SW480 (cell line): ENCODE results near the gene ARL8A.
"Not testable (repeated sequence)": the region's sequence is repeated elsewhere in the genome, so short reads cannot be mapped to it uniquely, and the experiment has no call there.

Experiments used
- DNase-seq: peaks from one replicate; pipeline ENCODE4 v3.0.0-alpha.2; 2016; ENCODE audit warnings: low spot score

ARL8A gene

DNA sequence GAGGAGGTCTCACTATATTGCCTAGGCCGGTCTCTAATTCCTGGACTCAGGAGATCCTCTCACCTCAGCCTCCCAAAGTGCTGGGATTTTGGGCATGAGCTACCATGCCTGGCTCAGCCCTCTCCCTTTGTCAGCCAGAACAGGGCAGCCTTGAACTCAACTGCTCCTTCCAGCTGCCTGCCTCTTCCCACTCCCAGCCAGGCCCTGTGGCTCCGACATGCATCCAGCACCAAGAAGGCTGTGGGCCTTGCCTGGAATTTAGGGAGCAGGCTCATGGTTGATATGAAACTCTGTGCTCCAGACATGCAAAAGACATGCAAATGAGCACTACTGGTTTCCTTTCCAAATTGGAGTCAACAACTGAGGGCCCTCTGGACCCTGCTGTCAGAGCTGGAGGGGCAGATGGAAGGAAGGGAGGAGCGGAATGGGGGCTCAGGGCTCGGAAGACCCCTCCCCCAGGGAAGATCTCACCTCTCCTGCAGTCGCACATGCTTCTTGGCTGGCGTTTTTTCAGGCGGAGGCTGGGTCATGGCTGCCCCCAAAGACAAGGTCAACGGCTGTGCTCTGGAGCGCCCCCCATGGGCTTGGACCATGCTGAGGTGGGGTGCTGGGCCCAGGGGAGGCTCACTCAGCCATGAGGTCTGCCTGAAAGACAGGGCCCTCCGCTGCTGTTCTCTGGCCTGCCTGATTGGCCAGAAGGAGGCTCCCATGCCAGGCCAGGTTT, 14.4 kb upstream of the ARL8A start:
- no peak for DNase-seq

- no peak for DNase-seq
Measured at GRCh38 chr1:202157945-202158344, 13.4 kb upstream of the ARL8A start.

DNA sequence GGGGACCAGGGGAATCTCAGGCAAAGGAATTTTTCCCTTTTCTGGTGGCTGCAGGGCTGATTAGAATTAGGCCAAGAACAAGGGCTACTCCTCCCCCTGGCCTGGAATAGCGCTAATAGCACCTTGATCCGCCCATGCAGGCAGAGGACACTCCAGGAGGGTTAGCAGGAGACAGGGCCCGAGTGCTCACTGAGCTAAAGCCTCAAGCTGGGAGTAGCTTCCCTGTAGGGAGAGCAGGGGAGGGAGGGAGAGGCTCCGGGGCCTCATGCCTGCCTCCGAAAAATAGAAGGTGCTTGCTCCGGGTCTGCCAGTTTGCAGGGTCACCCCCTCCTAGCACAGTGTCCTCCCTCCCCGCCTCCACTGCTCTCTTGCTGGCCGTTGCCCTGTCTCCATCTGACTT, 12.1 kb upstream of the ARL8A start:
- DNase-seq, result no peak

DNA sequence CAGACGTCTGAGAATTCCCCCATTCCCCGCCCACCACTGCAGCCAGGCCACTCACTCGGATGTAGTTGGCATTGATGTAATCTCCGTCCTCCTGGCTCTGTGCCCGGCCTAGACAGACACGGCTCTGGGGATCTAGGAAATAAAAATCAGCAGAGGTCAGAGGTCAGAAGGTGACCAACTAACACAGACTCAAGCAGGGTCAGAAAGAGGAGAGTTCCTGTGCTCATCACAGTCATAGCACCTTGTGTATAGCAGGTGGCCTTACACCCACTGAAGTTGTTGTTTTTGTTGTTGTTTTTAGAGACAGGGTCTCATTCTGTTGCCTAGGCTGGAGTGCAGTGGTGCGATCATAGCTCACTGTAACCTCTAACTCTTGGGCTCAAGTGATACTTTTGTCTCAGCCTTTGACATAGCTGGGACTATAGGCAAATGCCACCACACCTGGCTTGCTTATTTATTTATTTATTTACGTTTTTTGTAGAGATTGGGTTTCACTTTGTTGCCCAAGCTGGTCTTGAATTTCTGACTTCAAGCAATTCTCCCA, 11.0 kb upstream of the ARL8A start:
- DNase-seq, result peak; percentile 14

DNA sequence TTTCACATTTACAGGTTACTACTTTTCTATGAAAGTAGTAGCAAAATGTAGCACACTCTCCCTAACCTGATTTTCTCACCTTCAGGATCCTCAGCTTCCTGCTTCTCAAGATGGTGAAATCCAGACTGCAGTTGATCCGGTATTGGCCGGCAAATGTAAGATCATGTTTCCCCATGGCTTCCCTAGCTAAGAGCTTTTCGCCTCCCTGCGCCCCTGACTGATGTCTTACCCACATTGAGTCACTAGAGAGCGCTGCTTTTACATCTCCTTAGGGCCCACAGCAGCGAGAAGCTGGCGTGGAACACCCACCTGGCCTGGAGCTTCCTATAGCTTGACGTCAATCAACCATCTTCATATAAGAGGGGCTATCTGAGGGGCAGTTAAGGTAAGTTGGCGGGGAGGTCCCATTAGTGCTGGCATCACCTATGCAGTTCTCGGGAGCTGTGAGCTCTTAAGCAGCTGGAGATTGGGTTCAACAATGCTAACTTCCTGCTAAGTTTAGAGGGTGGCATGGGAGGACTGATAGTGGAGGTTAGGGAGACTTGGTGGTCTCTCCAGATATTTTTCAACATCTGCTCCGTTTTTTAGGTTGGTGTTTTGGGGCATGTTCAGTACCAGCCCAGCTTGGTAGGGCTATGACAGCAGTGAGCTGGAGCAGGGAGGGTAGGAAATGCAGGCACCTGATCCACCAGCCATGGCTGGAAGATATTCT, 10.4 kb upstream of the ARL8A start:
- DNase-seq, result peak; percentile 43

DNA sequence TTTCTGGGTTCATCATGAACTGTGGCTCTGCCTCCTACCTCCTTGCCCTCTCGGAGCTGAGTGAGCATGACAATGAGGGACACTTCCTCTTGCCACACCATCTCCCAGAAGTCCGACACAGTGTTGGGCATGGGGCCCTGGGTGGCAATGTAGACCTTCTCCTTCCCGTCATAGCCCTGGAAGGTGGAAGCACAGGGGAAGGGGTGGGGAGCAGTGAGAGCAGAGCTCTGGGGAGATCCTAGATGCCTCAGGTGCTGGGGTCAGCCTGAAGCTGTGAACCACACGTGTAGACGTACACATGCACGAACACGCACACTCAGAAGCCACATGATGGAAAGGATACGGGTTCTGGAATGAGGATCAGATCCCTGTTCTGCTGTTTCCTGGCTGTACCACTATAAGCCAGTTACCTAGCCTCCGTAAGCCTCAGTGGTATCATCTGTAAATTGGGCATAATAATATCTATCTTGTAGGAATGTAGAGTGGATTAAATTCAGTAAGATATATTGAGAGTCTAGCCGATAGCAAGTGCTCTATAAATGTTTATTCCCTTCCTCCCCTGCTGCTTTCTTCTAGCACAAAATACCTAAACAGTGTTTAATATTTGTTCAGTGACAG, 9.7 kb upstream of the ARL8A start:
- no peak for DNase-seq

- DNase-seq, result no peak
Measured at GRCh38 chr1:202153284-202153683, 8.7 kb upstream of the ARL8A start.

- no peak for DNase-seq
Measured at GRCh38 chr1:202152399-202152798, 7.9 kb upstream of the ARL8A start.

DNA sequence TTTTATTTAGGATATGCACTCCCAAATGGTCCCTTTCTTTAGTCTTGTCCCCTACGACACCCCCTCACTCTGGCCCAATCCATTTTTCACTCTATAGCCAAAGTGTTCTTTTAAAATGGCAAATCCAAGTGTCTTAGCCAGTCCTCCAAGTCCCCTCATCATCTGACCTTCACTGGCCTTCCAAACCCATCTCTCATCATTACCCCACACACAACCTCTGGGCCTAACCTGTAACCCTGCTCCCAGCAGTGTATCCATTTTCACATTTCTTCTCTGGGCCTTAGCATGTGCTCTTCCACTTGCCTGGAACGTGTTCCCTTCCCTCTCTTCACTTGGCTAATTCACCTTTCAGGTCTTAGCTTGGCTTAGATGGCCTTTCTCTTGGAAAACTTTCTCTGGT, 6.5 kb upstream of the ARL8A start:
- no peak for DNase-seq

DNA sequence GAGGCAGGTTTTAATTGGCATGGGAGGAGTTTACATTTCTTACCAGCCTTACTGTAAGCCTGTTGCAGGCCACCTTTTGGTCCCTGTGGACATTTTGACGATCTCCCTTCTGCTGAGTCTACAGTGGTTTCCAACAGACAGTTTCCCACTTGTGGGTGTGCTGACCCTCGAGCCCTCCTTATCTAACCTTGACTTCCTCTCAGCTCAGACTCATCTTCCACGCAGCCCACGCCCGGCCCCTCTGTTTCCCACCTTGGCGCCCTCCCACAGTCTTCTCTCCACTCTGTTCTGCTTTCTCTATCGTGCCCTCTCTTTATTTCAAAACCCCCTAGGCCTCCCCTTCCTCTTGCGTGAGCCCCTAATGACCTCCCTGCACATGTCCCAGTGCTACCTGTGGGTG, 6.1 kb upstream of the ARL8A start:
- DNase-seq, result no peak

GRCh38 chr1:202150187-202150586, 5.7 kb upstream of the ARL8A start:
- DNase-seq, result no peak

DNA sequence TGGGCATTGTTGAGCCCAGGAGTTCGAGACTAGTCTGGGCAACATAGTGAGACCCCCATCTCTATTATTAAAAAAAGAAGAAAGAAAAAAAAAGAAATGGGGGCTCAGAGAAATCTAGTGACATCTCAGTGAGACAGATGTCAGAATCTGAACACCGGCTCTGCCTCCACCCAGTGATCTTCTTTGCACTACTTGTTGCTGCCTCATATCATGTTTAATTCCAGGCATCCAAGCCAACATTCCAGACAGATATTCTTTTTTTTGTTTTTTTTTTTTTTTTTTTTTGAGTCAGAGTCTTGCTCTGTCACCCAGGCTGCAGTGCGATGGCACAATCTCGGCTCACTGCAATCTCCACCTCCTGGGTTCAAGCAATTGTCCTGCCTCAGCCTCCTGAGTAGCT, 5.0 kb upstream of the ARL8A start:
- DNase-seq, result no peak

GRCh38 chr1:202148391-202148790, 3.9 kb upstream of the ARL8A start:
- DNase-seq, result no peak

DNA sequence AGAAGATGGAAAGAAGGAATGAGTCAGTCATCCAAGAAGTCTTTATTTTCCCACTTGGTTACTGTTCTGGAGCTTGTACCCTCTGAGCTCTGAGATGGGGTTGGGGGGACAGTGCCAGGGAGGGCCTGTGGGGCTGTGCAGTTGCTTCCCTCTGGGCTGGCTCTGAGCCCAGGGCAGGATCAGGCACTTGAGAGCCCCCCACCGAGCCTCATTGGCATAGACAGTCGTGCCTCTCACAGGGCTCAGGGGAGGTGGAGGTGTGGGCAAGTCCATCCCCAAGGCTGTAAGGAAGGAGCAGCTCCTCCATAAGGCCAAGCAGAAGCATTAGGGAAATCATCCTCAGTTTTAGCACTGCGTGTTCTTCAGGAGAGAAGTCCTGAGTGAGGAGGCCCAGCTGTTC, 2.5 kb upstream of the ARL8A start:
- no peak for DNase-seq

DNA sequence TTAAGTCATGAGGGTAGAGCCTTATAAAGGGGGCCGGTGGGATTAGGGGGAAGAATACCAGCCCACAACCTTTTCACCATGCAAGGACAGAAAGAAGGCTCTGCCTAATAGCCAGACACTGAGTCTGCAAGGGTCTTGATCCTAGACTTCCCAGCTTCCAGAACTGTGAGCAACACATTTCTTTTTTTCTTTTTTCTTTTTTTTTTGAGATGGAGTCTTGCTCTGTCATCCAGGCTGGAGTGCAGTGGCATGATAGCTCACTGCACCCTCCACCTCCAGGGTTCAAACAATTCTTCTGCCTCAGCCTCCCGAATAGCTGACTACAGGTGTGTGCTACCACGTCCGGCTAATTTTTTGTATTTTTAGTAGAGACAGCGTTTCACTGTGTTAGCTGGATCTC, 1.7 kb upstream of the ARL8A start:
- no peak for DNase-seq

GRCh38 chr1:202145744-202146140, 1.2 kb upstream of the ARL8A start:
- not testable (repeated sequence) for DNase-seq

- no peak for DNase-seq
Measured at GRCh38 chr1:202145068-202145743, 669 bp upstream of the ARL8A start.

DNA sequence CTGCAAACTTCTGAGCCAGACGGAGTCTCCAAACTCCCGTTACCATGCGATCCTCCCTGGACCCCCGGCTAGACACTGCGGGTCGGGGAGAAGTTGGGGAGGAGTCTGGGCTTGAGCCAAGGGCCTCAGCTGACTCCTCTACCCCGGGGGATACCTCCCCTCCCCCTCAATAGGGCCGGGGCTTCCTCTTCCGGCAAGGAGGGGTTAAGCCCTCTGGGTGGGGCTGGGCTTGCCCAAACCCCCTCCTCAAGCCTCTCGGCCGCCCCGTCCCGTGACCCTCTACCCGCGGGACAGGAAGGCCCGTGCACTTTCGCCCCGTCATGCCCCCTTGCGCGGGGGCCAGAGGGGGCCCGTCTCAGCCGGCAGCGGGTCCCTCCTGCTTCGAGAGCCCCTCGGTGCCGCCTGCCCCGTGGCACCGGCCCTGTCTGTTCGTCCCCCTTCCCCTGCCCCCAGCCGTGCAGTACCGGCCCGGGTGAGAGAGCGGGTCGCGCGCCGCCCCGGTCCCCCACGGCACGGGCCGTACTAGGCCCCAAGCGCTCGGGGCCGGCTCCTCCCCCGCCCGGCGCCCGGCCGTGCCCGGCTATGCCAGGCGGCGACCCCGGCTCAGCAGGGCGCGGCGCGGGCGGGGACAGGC, 652 bp downstream of the ARL8A start:
- DNase-seq, result no peak

DNA sequence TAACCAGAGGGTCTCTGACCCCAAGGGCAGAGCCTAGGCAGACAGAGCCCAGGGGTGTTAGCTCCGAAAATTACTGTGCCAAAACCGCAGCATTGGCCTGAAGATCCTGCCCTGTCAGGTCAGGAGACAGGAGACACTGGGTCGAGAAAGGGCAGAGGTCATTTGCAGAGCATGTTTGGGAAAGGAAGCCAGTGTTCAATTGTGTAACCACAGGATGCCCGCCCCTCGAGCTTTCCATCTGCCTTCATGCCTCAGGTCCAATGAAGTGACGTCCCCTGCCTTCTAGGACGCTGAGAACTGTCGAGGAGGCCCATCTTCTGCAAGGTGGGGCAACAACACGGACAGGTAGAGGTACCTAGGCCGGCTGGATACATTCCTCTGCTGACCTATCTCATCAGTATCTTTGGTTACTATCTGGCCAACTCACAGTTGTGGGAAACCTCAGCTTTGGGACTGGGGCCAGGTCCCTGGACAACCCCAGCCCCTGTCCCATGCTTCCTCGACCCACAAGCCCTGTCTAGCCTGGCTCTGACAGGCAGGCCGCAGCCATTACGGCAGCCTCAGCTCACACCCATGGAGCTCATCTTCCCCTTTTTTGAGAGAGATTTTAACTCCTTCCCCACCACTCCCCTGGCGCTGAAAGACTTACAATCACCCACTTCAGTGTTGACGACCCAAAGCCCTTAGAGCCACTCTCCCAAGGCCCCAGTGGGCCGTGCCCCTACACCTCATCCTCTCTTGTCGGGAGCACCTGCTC, 1.3 kb downstream of the ARL8A start:
- DNase-seq, result peak; percentile 11

- not testable (repeated sequence) for DNase-seq
Measured at GRCh38 chr1:202141468-202141867, 3.1 kb downstream of the ARL8A start.

DNA sequence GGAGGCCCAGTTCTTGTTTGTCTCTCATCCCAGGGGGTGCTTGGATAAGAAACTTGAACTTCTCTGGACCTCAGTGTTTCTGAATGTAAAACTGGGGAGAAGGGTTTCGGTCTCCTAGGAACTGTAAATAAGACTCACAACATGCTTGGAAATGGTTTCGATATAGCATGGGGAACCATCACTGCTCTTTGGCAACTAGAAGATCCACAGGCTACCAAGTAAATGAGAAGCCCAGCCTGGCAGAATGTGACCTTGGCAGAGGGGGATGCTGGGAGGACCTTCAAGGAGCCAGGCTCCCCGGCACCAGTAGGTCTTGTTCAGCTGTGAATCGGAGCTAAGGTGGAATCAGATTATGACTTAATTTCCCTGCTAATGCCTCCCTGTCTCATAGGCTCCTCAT, 3.7 kb downstream of the ARL8A start:
- DNase-seq, result no peak
